B cell (primary cell): Measurements from ENCODE around the gene FLNB. TPM values are rescaled to one million over a fixed set of nuclear protein-coding genes. Genes with fewer than 3 reads are reported as not detected.

Source experiments
- ATAC-seq: fragments of 200-7000 bp; cut with Tn5 transposase; one replicate; pipeline ENCODE4 v1.10.0; 2021; ENCODE audit warnings: low read depth, mild to moderate bottlenecking, moderate number of reproducible peaks, moderate library complexity
- CTCF ChIA-PET: fragments of 350-600 bp; sonication (Branson Sonifier 250); formaldehyde crosslinking; loops from one replicate; lab custom pipeline; 2021; ENCODE audit warnings: antibody characterized with exemption, inconsistent platforms; lab: Charles Lee
- POLR2A ChIA-PET: fragments of 350-600 bp; sonication (Branson Sonifier 250); formaldehyde crosslinking; loops from one replicate; lab custom pipeline; 2021; ENCODE audit warnings: antibody characterized with exemption; lab: Charles Lee
- DNase-seq: peaks from one replicate; pipeline ENCODE4 v3.0.0; 2013
- H2AFZ ChIP-seq: 2 replicates; pipeline ENCODE4 v1.6.1; 2012; ENCODE audit warnings: mild to moderate bottlenecking, low read depth, low read length; ENCODE audit not compliant: insufficient read depth, poor library complexity, severe bottlenecking
- H3K27ac ChIP-seq, 2 donors: 1 replicate in 1 of 2; 2 replicates in 1 of 2; pipeline ENCODE4 v1.5.1; 2012 to 2013; ENCODE audit warnings: low read length in 2 of 2, mild to moderate bottlenecking in 2 of 2, moderate library complexity in 1 of 2
- H3K27me3 ChIP-seq, 4 experiments: fragments of 200-600 bp in 1 of 4; sonication (generic) in 1 of 4; replicated peaks in 1 of 4; 1 replicate in 2 of 4; 2 replicates in 2 of 4; pipeline versions ENCODE4 v1.6.1 to v1.7.0; 2013 to 2016; ENCODE audit warnings: low read length in 3 of 4, mild to moderate bottlenecking in 2 of 4, mixed read lengths in 1 of 4, moderate library complexity in 1 of 4; ENCODE audit not compliant: insufficient read depth in 4 of 4, control insufficient read depth in 3 of 4; ENCODE audit errors: control extremely low read depth in 1 of 4
- H3K36me3 ChIP-seq, 2 experiments: replicated peaks in 1 of 2; 1 replicate in 1 of 2; 2 replicates in 1 of 2; pipeline versions ENCODE4 v1.6.1 to v1.7.1; 2013; ENCODE audit warnings: low read length in 1 of 2; ENCODE audit not compliant: insufficient read depth in 2 of 2, control insufficient read depth in 1 of 2; ENCODE audit errors: control extremely low read depth in 1 of 2, extremely low read depth in 1 of 2
- H3K4me1 ChIP-seq, 2 donors: fragments of 200-600 bp in 1 of 2; sonication (generic) in 1 of 2; 1 replicate in 1 of 2; 2 replicates in 1 of 2; pipeline versions ENCODE4 v1.5.1 to v1.6.1; 2013 to 2017; ENCODE audit warnings: low read length in 2 of 2; ENCODE audit not compliant: control insufficient read depth in 2 of 2, insufficient read depth in 2 of 2
- H3K4me2 ChIP-seq: replicated peaks from 2 replicates; pipeline ENCODE3; 2012; ENCODE audit warnings: mild to moderate bottlenecking, low read depth, low read length; ENCODE audit not compliant: poor library complexity, severe bottlenecking
- H3K4me3 ChIP-seq, 5 experiments: fragments of 200-600 bp in 1 of 5; sonication (generic) in 1 of 5; 1 replicate in 3 of 5; 2 replicates in 2 of 5; pipeline versions ENCODE4 v1.5.1 to v1.7.0; 2011 to 2016; ENCODE audit warnings: low read length in 4 of 5, mild to moderate bottlenecking in 4 of 5, low read depth in 2 of 5, control low read depth in 1 of 5, moderate library complexity in 1 of 5; ENCODE audit not compliant: insufficient read depth in 1 of 5; ENCODE audit errors: control extremely low read depth in 1 of 5, extremely low read depth in 1 of 5
- H3K79me2 ChIP-seq: fragments of 200-600 bp; sonication (generic); one replicate; pipeline ENCODE4 v1.6.0; 2016; ENCODE audit warnings: low read length; ENCODE audit not compliant: control insufficient read depth, insufficient read depth
- H3K9ac ChIP-seq: fragments of 200-600 bp; sonication (generic); 2 replicates; pipeline ENCODE4 v1.6.1; 2017; ENCODE audit warnings: mild to moderate bottlenecking, low read length, moderate library complexity
- H3K9me3 ChIP-seq, 3 donors: one replicate each; pipeline versions ENCODE4 v1.6.1 to v1.7.1; 2013; ENCODE audit warnings: low read length in 2 of 3; ENCODE audit not compliant: control insufficient read depth in 2 of 3, insufficient read depth in 1 of 3; ENCODE audit errors: control extremely low read depth in 1 of 3
- H4K20me1 ChIP-seq: 2 replicates; pipeline ENCODE4 v1.6.0; 2012; ENCODE audit warnings: mild to moderate bottlenecking, low read length; ENCODE audit not compliant: insufficient read depth, control insufficient read depth, poor library complexity, severe bottlenecking
- H3K27ac Mint-ChIP-seq: one replicate; pipeline ENCODE4 v1.8.0; 2021; ENCODE audit warnings: mixed read lengths
- H3K27me3 Mint-ChIP-seq: one replicate; pipeline ENCODE4 v1.8.0; 2021; ENCODE audit warnings: mixed read lengths
- H3K4me1 Mint-ChIP-seq: one replicate; pipeline ENCODE4 v1.8.0; 2021; ENCODE audit warnings: mixed read lengths
- H3K4me3 Mint-ChIP-seq: one replicate; pipeline ENCODE4 v1.8.0; 2021; ENCODE audit warnings: mixed read lengths
- H3K9me3 Mint-ChIP-seq: one replicate; pipeline ENCODE4 v1.8.0; 2022; ENCODE audit warnings: mixed read lengths; ENCODE audit not compliant: insufficient read depth
- EZH2 ChIP-seq: IDR thresholded peaks from 2 replicates; pipeline ENCODE4 v1.6.1; 2012; ENCODE audit warnings: borderline replicate concordance, low read depth, mild to moderate bottlenecking, moderate library complexity, low read length; ENCODE audit not compliant: insufficient read depth, poor library complexity, severe bottlenecking
- WGBS: methylation state at CpG from one replicate; pipeline ENCODE4 v1.1.5; 2013; ENCODE audit warnings: missing lambda C conversion rate; ENCODE audit not compliant: insufficient coverage; 5-methylcytosine and 5-hydroxymethylcytosine counted together
- intact Hi-C: fragments of 100-400 bp; cut with micrococcal nuclease; formaldehyde crosslinking; loops from one replicate; pipeline ENCODE4 v1.10.0; 2022
- polyA plus RNA-seq: library from polyadenylated mRNA; depleted of rRNA; stranded (reverse); fragments of >200 nt; gene quantifications from 2 replicates; pipeline ENCODE4 v1.2.3, GENCODE V29; 2012
- total RNA-seq, 2 donors: library from RNA; stranded (reverse); fragments of 120-200 nt in 1 of 2; gene quantifications; 1 replicate in 1 of 2; 2 replicates in 1 of 2; pipeline versions ENCODE4 v1.2.3 to v1.2.4, GENCODE V29; 2013 to 2022
- TF ChIP-seq, protein P1 (sequence below): fragments of 200-600 bp; IDR thresholded peaks from one replicate; pipeline ENCODE4 v1.8.0; 2022; ENCODE audit warnings: antibody characterized with exemption, mild to moderate bottlenecking

The FLNB gene
- total and polyA plus RNA-seq, 2 donors (not counting 1 experiment from before 2014, with no cell fraction given): 25.5 to 28.3 TPM

DNA sequence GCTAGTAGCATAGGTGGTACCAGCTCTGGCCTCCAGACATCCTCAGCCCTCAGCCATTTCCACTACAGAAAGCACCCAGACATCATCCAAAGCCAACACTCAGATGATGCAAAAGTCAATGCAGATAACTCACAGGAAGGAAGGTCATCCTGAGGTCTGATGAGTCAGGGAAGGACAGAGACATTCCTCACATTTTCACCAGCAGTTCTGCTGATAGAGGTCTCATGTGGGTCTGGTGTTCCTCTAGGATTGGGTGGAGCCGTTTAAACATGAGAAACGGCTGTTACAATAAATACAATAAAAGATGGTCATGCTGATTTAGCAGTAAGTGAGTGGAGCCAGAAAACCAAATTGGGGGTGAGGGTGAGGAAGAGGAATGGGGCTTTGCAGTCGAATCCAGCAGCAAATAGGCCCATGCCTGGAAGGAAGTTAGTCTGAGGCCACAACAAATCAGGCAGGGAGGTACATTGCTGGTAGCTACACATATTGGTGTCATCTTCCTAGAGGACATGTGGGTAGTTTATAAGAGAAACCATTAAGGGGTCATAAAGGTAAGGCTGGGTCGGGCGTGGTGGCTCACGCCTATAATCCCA is 33.3 kb upstream of the FLNB start:
- ChIA-PET POLR2A (no interaction called here), CTCF (no interaction called here)
- Histone ChIP-seq H4K20me1 (no peaks in the 10 kb centered on the region), H3K9ac (no peak overlapping the region), H2AFZ (no peak overlapping the region), H3K79me2 (no peaks in the 10 kb centered on the region), H3K4me1 (no peaks in the 10 kb centered on the region), H3K27me3 (no peaks in the 10 kb centered on the region), H3K4me3 (no peak overlapping the region), H3K27ac (no peak overlapping the region), H3K4me2 (no peak overlapping the region), H3K9me3 (no peaks in the 10 kb centered on the region), H3K36me3 (no peaks in the 10 kb centered on the region)
- H3K4me3 Mint-ChIP-seq: no peak overlapping the region
- no peaks in the 10 kb centered on the region for H3K4me1 Mint-ChIP-seq
- TF ChIP-seq, protein P1, sequence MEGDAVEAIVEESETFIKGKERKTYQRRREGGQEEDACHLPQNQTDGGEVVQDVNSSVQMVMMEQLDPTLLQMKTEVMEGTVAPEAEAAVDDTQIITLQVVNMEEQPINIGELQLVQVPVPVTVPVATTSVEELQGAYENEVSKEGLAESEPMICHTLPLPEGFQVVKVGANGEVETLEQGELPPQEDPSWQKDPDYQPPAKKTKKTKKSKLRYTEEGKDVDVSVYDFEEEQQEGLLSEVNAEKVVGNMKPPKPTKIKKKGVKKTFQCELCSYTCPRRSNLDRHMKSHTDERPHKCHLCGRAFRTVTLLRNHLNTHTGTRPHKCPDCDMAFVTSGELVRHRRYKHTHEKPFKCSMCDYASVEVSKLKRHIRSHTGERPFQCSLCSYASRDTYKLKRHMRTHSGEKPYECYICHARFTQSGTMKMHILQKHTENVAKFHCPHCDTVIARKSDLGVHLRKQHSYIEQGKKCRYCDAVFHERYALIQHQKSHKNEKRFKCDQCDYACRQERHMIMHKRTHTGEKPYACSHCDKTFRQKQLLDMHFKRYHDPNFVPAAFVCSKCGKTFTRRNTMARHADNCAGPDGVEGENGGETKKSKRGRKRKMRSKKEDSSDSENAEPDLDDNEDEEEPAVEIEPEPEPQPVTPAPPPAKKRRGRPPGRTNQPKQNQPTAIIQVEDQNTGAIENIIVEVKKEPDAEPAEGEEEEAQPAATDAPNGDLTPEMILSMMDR: no peak
- TF ChIP-seq EZH2: no peak
- H3K27me3 Mint-ChIP-seq: no peaks in the 10 kb centered on the region
- H3K9me3 Mint-ChIP-seq: no peaks in the 10 kb centered on the region
- no peak for DNase-seq
- ATAC-seq: no peak
- 98% methylated on average over 6 of the region's 6 CpGs for WGBS
- intact Hi-C loops: no loop called here
- no peak overlapping the region for H3K27ac Mint-ChIP-seq

DNA sequence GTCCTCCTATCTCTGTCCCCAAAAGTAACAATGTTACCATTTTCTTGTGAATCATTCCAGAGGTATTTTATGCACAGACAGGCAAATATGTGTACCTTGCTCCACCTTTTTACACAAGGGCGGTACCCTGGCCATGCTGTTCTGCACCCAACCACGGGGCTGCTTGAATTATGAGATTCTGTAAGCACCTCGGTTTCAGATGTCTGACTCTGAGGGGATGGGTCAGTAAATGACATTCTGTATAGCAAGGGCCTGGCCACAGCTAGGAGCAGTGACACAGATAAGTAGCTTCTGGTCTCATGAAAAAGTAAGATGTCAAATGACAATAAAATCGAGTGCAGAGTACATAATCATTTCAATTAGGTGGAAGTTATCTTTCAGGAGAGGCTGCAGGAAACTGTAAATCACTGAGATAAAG is 30.4 kb upstream of the FLNB start:
- ChIA-PET POLR2A (no interaction called here), CTCF (no interaction called here)
- DNase-seq: no peak
- Mint-ChIP-seq H3K4me3 (no peak overlapping the region), H3K4me1 (peaks cover 15% of the 10 kb centered on the region), H3K27me3 (peaks cover 3% of the 10 kb centered on the region), H3K27ac (no peak overlapping the region), H3K9me3 (no peaks in the 10 kb centered on the region)
- Histone ChIP-seq H3K4me3 (no peak overlapping the region), H3K36me3 (no peaks in the 10 kb centered on the region), H3K4me1 (peaks cover 10 to 12% of the 10 kb centered on the region in 2 donors), H3K9me3 (no peaks in the 10 kb centered on the region), H3K27me3 (peaks cover 0 to 4% (median 0%) of the 10 kb centered on the region in 4 experiments), H3K79me2 (no peaks in the 10 kb centered on the region), H2AFZ (no peak overlapping the region), H3K4me2 (no peak overlapping the region), H4K20me1 (no peaks in the 10 kb centered on the region), H3K9ac (no peak overlapping the region), H3K27ac (no peak overlapping the region)
- TF ChIP-seq EZH2: no peak
- TF ChIP-seq, protein P1: no peak
- intact Hi-C loops: no loop called here
- 57% methylated on average over 2 of the region's 4 CpGs for WGBS
- ATAC-seq: no peak
